ENCODE data around the gene FCN2.
A peak's percentile ranks its signal among the peaks of the same experiment; 100 is the strongest.

FCN2 gene

DNA sequence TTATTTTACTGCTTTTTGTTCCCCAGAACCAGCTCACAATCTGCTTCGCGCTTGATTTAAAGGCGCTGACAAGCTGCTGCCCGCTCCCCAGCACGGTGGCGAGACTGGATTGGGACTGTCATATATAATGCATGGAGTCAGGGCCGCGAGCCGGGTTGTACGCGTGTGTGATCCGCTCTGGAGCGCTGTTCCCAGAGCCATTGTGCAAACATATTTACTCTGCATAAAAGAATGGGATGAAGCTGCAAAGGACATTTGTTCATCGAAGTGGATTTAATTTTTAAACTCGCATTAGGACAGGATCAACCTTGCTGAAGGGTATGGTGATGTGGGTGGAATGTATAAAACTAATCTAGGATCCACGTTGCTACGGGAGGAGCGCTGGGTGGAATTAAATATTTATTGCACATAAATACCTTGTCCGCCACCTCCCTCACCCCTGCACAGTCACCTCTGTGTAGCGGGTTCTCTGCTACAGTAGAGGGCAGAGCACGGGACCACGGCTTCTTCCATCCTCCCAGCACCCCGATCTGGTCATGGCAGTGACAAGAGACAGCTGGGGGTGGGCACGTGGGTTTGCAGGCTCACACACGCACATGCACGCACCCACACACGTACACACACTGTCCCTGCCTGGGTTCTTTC is 55.2 kb downstream of the FCN2 start:
- no peak for DNase-seq (ENCODE audit: low spot score)
- TF ChIP-seq, protein P1, sequence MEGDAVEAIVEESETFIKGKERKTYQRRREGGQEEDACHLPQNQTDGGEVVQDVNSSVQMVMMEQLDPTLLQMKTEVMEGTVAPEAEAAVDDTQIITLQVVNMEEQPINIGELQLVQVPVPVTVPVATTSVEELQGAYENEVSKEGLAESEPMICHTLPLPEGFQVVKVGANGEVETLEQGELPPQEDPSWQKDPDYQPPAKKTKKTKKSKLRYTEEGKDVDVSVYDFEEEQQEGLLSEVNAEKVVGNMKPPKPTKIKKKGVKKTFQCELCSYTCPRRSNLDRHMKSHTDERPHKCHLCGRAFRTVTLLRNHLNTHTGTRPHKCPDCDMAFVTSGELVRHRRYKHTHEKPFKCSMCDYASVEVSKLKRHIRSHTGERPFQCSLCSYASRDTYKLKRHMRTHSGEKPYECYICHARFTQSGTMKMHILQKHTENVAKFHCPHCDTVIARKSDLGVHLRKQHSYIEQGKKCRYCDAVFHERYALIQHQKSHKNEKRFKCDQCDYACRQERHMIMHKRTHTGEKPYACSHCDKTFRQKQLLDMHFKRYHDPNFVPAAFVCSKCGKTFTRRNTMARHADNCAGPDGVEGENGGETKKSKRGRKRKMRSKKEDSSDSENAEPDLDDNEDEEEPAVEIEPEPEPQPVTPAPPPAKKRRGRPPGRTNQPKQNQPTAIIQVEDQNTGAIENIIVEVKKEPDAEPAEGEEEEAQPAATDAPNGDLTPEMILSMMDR (IDR thresholded peaks at IDR 0.05; ENCODE audit: extremely low read depth, insufficient read depth, missing control alignments): no peak
- in situ Hi-C loops (cut with MboI; ENCODE audit: low pct_unique_long_range_greater_than_20kb, low sequenced_read_pairs, unreplicated experiment): no loop called here

DNA sequence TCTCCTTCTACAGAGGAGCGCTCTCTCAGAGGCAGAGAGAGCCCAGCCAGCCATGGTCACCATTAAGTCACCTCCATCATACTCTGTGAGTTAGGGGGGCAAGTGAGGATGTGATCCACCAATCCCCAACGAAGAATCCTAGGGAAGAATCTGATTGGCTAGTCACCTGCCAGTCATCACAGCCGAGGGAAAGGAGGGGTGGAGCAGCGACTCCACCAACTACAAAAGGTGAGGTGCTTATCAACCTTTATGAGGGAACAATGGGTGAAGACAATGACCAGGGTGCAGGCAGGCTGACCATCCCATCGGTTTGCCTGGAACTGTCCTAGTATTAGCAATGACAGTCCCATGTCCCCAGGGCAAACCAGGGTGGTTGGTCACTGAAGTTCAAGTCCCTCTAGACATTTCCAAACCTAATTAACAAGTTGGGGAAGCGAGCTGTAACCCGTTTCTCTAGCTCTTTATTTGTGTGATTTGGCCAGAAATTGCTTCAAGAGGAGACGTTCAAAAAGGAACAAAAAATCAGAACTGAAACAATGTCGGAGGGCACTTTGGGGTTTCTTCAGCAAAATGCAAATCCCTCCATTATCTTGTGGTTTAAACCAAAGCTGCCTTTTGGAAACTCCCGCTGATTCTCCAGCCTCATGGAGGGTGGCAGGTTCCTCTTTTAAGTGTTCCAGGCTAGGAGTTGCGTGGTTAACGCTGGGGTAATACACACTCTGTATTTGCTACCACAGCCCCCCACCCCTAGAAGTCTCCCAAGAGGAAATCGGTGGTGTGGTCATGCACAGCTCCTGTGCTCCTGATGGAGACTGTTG is 55.9 kb downstream of the FCN2 start:
- peak; percentile 66 for DNase-seq (ENCODE audit: low spot score)
- in situ Hi-C loops (cut with MboI; ENCODE audit: low pct_unique_long_range_greater_than_20kb, low sequenced_read_pairs, unreplicated experiment): no loop called here
- TF ChIP-seq, protein P1 (IDR thresholded peaks at IDR 0.05; ENCODE audit: extremely low read depth, insufficient read depth, missing control alignments): no peak
